ENCODE measurements around the gene CLEC4F.

DNA sequence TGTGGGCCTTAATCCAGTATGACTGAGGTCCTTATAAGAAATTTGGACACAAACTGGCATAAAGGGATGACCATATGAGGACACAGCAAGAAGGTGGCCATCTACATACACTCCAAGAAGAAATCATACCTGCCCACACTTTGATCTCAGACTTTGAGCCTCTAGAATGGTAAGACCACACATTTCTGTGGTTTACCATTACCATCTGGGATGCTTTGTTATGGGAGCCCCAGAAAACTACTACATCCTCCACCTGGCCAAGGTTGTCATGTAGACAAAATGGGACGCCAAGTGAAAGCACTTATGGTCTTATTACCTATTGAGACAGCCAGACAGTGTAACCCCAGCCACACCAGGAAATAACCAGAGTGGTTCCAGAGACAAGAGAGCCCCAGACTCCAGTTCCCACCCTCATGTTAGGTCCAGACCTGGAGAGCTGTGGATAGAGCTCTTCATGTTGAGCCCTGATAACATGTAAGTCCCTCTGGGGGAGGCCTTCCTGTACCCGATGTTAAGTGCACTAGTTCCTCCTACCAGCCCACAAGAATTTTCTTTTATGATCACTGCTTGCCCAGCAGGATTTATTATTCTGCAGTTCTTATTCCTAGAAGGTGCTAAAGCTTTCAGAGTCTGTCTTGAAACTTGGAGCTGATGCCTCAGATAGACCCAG is 47.8 kb downstream of the CLEC4F start:
- TF ChIP-seq ZBTB7A (IDR thresholded peaks at IDR 0.05; ENCODE audit: low read depth) (no peak), CEBPB (IDR thresholded peaks at IDR 0.05) (no peak), TEAD4 (IDR thresholded peaks at IDR 0.05) (no peak), TAF1 (IDR thresholded peaks at IDR 0.05; ENCODE audit: low read depth) (no peak), CREB1 (IDR thresholded peaks at IDR 0.05; ENCODE audit: low read depth) (no peak), RAD21 (IDR thresholded peaks at IDR 0.05; ENCODE audit: low read depth) (no peak), EGR1 (IDR thresholded peaks at IDR 0.05) (no peak), EP300 (IDR thresholded peaks at IDR 0.05; ENCODE audit: borderline replicate concordance) (no peak), TCF12 (IDR thresholded peaks at IDR 0.05; ENCODE audit: low read depth) (no peak), FOXM1 (IDR thresholded peaks at IDR 0.05; ENCODE audit: borderline replicate concordance, low read depth) (no peak), YY1 (IDR thresholded peaks at IDR 0.05; ENCODE audit: low read depth) (no peak)
- TF ChIP-seq, protein P1, sequence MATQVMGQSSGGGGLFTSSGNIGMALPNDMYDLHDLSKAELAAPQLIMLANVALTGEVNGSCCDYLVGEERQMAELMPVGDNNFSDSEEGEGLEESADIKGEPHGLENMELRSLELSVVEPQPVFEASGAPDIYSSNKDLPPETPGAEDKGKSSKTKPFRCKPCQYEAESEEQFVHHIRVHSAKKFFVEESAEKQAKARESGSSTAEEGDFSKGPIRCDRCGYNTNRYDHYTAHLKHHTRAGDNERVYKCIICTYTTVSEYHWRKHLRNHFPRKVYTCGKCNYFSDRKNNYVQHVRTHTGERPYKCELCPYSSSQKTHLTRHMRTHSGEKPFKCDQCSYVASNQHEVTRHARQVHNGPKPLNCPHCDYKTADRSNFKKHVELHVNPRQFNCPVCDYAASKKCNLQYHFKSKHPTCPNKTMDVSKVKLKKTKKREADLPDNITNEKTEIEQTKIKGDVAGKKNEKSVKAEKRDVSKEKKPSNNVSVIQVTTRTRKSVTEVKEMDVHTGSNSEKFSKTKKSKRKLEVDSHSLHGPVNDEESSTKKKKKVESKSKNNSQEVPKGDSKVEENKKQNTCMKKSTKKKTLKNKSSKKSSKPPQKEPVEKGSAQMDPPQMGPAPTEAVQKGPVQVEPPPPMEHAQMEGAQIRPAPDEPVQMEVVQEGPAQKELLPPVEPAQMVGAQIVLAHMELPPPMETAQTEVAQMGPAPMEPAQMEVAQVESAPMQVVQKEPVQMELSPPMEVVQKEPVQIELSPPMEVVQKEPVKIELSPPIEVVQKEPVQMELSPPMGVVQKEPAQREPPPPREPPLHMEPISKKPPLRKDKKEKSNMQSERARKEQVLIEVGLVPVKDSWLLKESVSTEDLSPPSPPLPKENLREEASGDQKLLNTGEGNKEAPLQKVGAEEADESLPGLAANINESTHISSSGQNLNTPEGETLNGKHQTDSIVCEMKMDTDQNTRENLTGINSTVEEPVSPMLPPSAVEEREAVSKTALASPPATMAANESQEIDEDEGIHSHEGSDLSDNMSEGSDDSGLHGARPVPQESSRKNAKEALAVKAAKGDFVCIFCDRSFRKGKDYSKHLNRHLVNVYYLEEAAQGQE (IDR thresholded peaks at IDR 0.05; ENCODE audit: low read depth): no peak
- TF ChIP-seq, protein P2, sequence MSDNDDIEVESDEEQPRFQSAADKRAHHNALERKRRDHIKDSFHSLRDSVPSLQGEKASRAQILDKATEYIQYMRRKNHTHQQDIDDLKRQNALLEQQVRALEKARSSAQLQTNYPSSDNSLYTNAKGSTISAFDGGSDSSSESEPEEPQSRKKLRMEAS (IDR thresholded peaks at IDR 0.05): no peak
- TF ChIP-seq, protein P3, sequence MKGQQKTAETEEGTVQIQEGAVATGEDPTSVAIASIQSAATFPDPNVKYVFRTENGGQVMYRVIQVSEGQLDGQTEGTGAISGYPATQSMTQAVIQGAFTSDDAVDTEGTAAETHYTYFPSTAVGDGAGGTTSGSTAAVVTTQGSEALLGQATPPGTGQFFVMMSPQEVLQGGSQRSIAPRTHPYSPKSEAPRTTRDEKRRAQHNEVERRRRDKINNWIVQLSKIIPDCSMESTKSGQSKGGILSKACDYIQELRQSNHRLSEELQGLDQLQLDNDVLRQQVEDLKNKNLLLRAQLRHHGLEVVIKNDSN (IDR thresholded peaks at IDR 0.05): no peak
